Peyer's patch (tissue), 4 donors: ENCODE data around the gene MYO3B.

Experiments
- CTCF ChIP-seq, 6 experiments: fragments of 450-650 bp in 4 of 6; fragments of 200-600 bp in 2 of 6; sonication (generic) in 1 of 6; IDR thresholded peaks; one replicate each; pipeline ENCODE4 v1.5.1; 2017 to 2019; ENCODE audit warnings: antibody characterized with exemption in 6 of 6, mild to moderate bottlenecking in 3 of 6, moderate library complexity in 1 of 6
- POLR2A ChIP-seq, 2 donors: fragments of 450-650 bp; IDR thresholded peaks; one replicate each; pipeline ENCODE4 v1.5.1; 2017; ENCODE audit warnings: antibody characterized with exemption in 2 of 2, mild to moderate bottlenecking in 2 of 2, moderate library complexity in 2 of 2

GRCh38 chr2:170330881-170331280 lies 152.9 kb downstream of the MYO3B start:
- TF ChIP-seq CTCF (IDR thresholded peaks at IDR 0.05) = no peak
- TF ChIP-seq POLR2A (IDR thresholded peaks at IDR 0.05) = no peak
